GM12878 (cell line): ENCODE data around the gene FANCE. TPM values are rescaled to one million over a fixed set of nuclear protein-coding genes. Genes with fewer than 3 reads are reported as not detected.

ENCODE experiments used
- ATAC-seq: fragments of 200-7000 bp; cut with Tn5 transposase; 3 replicates; pipeline ENCODE4 v1.9.1; 2020; ENCODE audit warnings: mild to moderate bottlenecking, moderate library complexity
- BruUV-seq: library from RNA; stranded (reverse); fragments of 400-500 nt; replicated peaks from 2 replicates; lab custom pipeline; 2021; lab: Mats Ljungman, UMichigan
- CTCF ChIA-PET: fragments of 300-600 bp; sonication (Branson Sonifier 250); formaldehyde crosslinking; extraction: SDS; loops from one replicate; lab custom pipeline; 2021; ENCODE audit warnings: inconsistent platforms; lab: Yijun Ruan, JAX
- POLR2A ChIA-PET: fragments of 350-600 bp; formaldehyde crosslinking; extraction: SDS; loops from one replicate; lab custom pipeline; 2021; ENCODE audit warnings: inconsistent platforms; lab: Charles Lee
- RAD21 ChIA-PET: fragments of 300-600 bp; sonication (Branson Sonifier 250); formaldehyde crosslinking; loops from one replicate; lab custom pipeline; 2023; ENCODE audit warnings: antibody characterized with exemption; ENCODE audit not compliant: unreplicated experiment; lab: Charles Lee
- SMC1A ChIA-PET: fragments of 300-600 bp; sonication (Branson Sonifier 250); formaldehyde crosslinking; loops from one replicate; lab custom pipeline; 2023; ENCODE audit not compliant: unreplicated experiment, uncharacterized antibody; lab: Charles Lee
- DNase-seq: peaks from one replicate; pipeline ENCODE4 v3.0.0-alpha.2; 2011; ENCODE audit warnings: low read depth, low spot score
- FAIRE-seq: peaks from 3 replicates; lab custom pipeline; 2011; peaks lifted over from hg19 to GRCh38; lab: Jason Lieb, UNC
- H2AFZ ChIP-seq: 2 replicates; pipeline ENCODE4 v1.6.0; 2011; ENCODE audit warnings: low read depth, low read length, control low read depth; ENCODE audit not compliant: control insufficient read depth
- H3K27ac ChIP-seq: 2 replicates; pipeline ENCODE4 v1.5.1; 2011; ENCODE audit warnings: control low read depth; ENCODE audit not compliant: control insufficient read depth, insufficient read depth
- H3K27me3 ChIP-seq, 2 experiments: replicated peaks in 1 of 2; 2 replicates each; pipeline versions ENCODE4 v1.6.0 to v1.6.1; 2011; ENCODE audit warnings: low read length in 1 of 2; ENCODE audit not compliant: control insufficient read depth in 2 of 2, insufficient read depth in 2 of 2
- H3K36me3 ChIP-seq, 2 experiments: 2 replicates each; pipeline ENCODE4 v1.5.1; 2011; ENCODE audit warnings: low read length in 1 of 2; ENCODE audit not compliant: control insufficient read depth in 2 of 2, insufficient read depth in 2 of 2
- H3K4me1 ChIP-seq: 2 replicates; pipeline ENCODE4 v1.6.1; 2011; ENCODE audit warnings: mild to moderate bottlenecking, low read length, moderate library complexity, mixed read lengths; ENCODE audit not compliant: control insufficient read depth, insufficient read depth
- H3K4me2 ChIP-seq: 2 replicates; pipeline ENCODE4 v1.6.0; 2011; ENCODE audit warnings: control low read depth; ENCODE audit not compliant: control insufficient read depth, insufficient read depth
- H3K4me3 ChIP-seq: fragments of 200-600 bp; sonication (generic); 2 replicates; pipeline ENCODE4 v1.5.1; 2016
- H3K79me2 ChIP-seq: 2 replicates; pipeline ENCODE4 v1.6.0; 2011; ENCODE audit warnings: low read length; ENCODE audit not compliant: control insufficient read depth, insufficient read depth
- H3K9ac ChIP-seq: 2 replicates; pipeline ENCODE4 v1.8.0; 2011; ENCODE audit warnings: low read length, control low read depth, mixed read lengths; ENCODE audit not compliant: control insufficient read depth, insufficient read depth
- H3K9me3 ChIP-seq: replicated peaks from 3 replicates; pipeline ENCODE4 v1.5.1; 2011; ENCODE audit warnings: mild to moderate bottlenecking, low read length; ENCODE audit not compliant: control insufficient read depth, insufficient read depth
- H4K20me1 ChIP-seq: 2 replicates; pipeline ENCODE4 v1.6.0; 2011; ENCODE audit not compliant: control insufficient read depth, insufficient read depth
- BCL11A ChIP-seq: IDR thresholded peaks from 2 replicates; pipeline ENCODE4 v1.6.1; 2011; ENCODE audit warnings: low read depth, low read length
- CHD1 ChIP-seq: IDR thresholded peaks from 2 replicates; pipeline ENCODE4 v1.6.1; 2012; ENCODE audit warnings: low read depth, low read length, improper control_type of control experiment
- HCFC1 ChIP-seq: fragments of 150-350 bp; IDR thresholded peaks from 2 replicates; pipeline ENCODE4 v1.6.1; 2014; ENCODE audit warnings: low read length
- MYB ChIP-seq: fragments of 150-350 bp; IDR thresholded peaks from 2 replicates; pipeline ENCODE4 v1.6.1; 2014; ENCODE audit warnings: mild to moderate bottlenecking, low read depth, low read length, borderline replicate concordance
- NKRF ChIP-seq: fragments of 450-650 bp; conservative IDR thresholded peaks from 2 replicates; pipeline ENCODE4 v1.6.1; 2017; ENCODE audit warnings: mild to moderate bottlenecking, moderate library complexity
- YBX1 ChIP-seq: fragments of 450-650 bp; IDR thresholded peaks from 2 replicates; pipeline ENCODE4 v1.6.1; 2016; ENCODE audit warnings: antibody characterized with exemption
- ZSCAN29 ChIP-seq: fragments of 450-650 bp; IDR thresholded peaks from 2 replicates; pipeline ENCODE4 v1.6.1; 2017; ENCODE audit warnings: mild to moderate bottlenecking, moderate library complexity
- WGBS: methylation state at CpG from one replicate; pipeline ENCODE4 v1.1.6; 2016; ENCODE audit warnings: low lambda C conversion rate; ENCODE audit not compliant: insufficient replicate concordance, insufficient coverage; ENCODE audit errors: missing lambda C conversion rate; 5-methylcytosine and 5-hydroxymethylcytosine counted together
- in situ Hi-C: fragments of 300-500 bp; cut with MboI; formaldehyde crosslinking; loops from 9 replicates; pipeline ENCODE4 v1.14.3; 2018; ENCODE audit warnings: mixed read lengths
- intact Hi-C: fragments of 100-400 bp; cut with micrococcal nuclease; formaldehyde crosslinking; loops from one replicate; pipeline ENCODE4 v1.14.2; 2022; ENCODE audit not compliant: unreplicated experiment
- polyA plus RNA-seq, 11 experiments: library from polyadenylated mRNA; depleted of rRNA in 4 of 11; unstranded in 6 of 11; stranded (reverse) in 5 of 11; fragments of >200 nt; fragmentation: Nextera tagmentation in 4 of 11; fragmentation: Illumina TruSeq in 1 of 11; extraction: Ambion mirVana in 4 of 11; extraction: Trizol in 1 of 11; gene quantifications; 1 replicate in 1 of 11; 2 replicates in 10 of 11; pipeline versions ENCODE4 v1.2.1 to v1.2.3, GENCODE V29; 2011 to 2016; ENCODE audit warnings: inconsistent platforms in 2 of 11, missing spikeins in 2 of 11, low read depth in 1 of 11
- total RNA-seq, 4 experiments: library from RNA; depleted of rRNA in 3 of 4; stranded (reverse); fragments of >200 nt in 3 of 4; fragmentation: Illumina TruSeq in 1 of 4; extraction: Trizol in 1 of 4; gene quantifications; 2 replicates each; pipeline versions ENCODE4 v1.2.1 to v1.2.3, GENCODE V29; 2013 to 2021
- TF ChIP-seq, protein P1 (sequence below): IDR thresholded peaks from 2 replicates; pipeline ENCODE4 v1.6.1; 2011; ENCODE audit warnings: low read depth, mild to moderate bottlenecking, low read length, moderate library complexity, borderline replicate concordance; ENCODE audit errors: extremely low read depth

FANCE gene
- total and polyA plus RNA-seq, 10 of the 15 experiments (the other 5 are each of a cell fraction or from before 2014, with no cell fraction given): 3.0 to 13.3 (median 8.1) TPM

GRCh38 chr6:35483893-35484645 lies 31.9 kb downstream of the FANCE start:
- POLR2A ChIA-PET: interaction anchor here (0.7 kb wide), 1 partner anchor 14 kb away, joined by 3 read pairs; no protein-coding TSS in a partner anchor
- Histone ChIP-seq H3K36me3 (no peaks in the 10 kb centered on the region), H3K4me3 (no peak overlapping the region), H3K27me3 (no peaks in the 10 kb centered on the region; a peak in 2 of 4 replicates), H2AFZ (no peak overlapping the region), H3K79me2 (no peaks in the 10 kb centered on the region), H3K9ac (no peak overlapping the region), H3K9me3 (no peaks in the 10 kb centered on the region), H3K4me1 (no peaks in the 10 kb centered on the region), H3K27ac (no peak overlapping the region), H3K4me2 (no peak overlapping the region), H4K20me1 (no peaks in the 10 kb centered on the region)
- RAD21 ChIA-PET: no interaction called here
- ATAC-seq (no peak), DNase-seq (no peak), FAIRE-seq (no peak)
- TF ChIP-seq BCL11A: no peak
- TF ChIP-seq MYB: no peak
- TF ChIP-seq NKRF: no peak
- no peak for TF ChIP-seq ZSCAN29
- TF ChIP-seq, protein P1, sequence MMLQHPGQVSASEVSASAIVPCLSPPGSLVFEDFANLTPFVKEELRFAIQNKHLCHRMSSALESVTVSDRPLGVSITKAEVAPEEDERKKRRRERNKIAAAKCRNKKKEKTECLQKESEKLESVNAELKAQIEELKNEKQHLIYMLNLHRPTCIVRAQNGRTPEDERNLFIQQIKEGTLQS: no peak
- no peak for TF ChIP-seq YBX1
- no peak for TF ChIP-seq HCFC1
- no peak for TF ChIP-seq CHD1
- SMC1A ChIA-PET: no interaction called here
- in situ Hi-C loops (no loop called here), intact Hi-C loops (no loop called here)
- no TSS peak for BruUV-seq
- 48% methylated on average over 12 of the region's 13 CpGs for WGBS
- CTCF ChIA-PET: no interaction called here
